Left colon (tissue), 2 donors: ENCODE results near the gene CNOT10. TPM values are rescaled to one million over a fixed set of nuclear protein-coding genes. Genes with fewer than 3 reads are reported as not detected.

Experiments
- ATAC-seq: fragments of 200-7000 bp; cut with Tn5 transposase; one replicate; pipeline ENCODE4 v1.9.1; 2020; ENCODE audit warnings: mild to moderate bottlenecking, moderate library complexity
- DNase-seq, 2 donors: peaks; one replicate each; pipeline ENCODE4 v3.0.0-alpha.2; 2020
- intact Hi-C, 2 donors: fragments of 100-400 bp; cut with DNase I in 1 of 2; cut with micrococcal nuclease in 1 of 2; formaldehyde crosslinking; loops; one replicate each; pipeline versions ENCODE4 v1.11.2 to v1.14.0; 2022; cut with DNase I, micrococcal nuclease
- total RNA-seq, 2 donors: library from RNA; stranded (reverse); fragmentation: NEBNext Ultra II Directional; extraction: Animal tissue kit (Norgen Biotek cat#: 25700); gene quantifications; one replicate each; pipeline ENCODE4 v1.2.1, GENCODE V29; 2021
- donor health status: DM: no; HTN: no; CAD: no.
- donor health status: DM: yes; HTN: yes; CAD: no.

CNOT10 gene
- total RNA-seq, 2 donors from 2014 or later: 28.0 to 33.4 TPM

GRCh38 chr3:32684029-32684799 lies 774 bp upstream of the CNOT10 start:
- no peak for ATAC-seq
- intact Hi-C loops: no loop called here
- no peak for DNase-seq

GRCh38 chr3:32685543-32686185 lies 676 bp downstream of the CNOT10 start:
- DNase-seq (no peak), ATAC-seq (peak; percentile 5)
- intact Hi-C loops: no loop called here

DNA sequence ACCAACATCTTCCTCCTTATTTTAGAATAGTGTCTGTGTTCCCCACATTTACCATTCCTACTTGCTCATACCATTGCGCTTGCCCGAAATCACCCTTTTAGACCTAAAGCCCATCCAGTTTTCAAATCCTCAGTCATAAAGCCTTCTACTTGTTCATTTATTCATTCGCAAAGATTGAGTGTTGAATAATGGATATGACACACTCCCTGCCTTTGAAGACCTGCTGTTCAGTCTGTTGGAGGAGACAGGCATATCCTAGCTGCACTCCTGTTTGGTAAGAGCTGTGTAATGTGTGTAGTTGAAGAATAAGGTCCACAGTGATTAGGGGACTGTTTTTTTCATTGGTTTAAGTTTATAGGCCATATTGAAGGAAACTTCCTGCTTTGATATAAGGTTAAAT lies 1.7 kb downstream of the CNOT10 start:
- DNase-seq: no peak
- intact Hi-C loops: no loop called here
- ATAC-seq: no peak

DNA sequence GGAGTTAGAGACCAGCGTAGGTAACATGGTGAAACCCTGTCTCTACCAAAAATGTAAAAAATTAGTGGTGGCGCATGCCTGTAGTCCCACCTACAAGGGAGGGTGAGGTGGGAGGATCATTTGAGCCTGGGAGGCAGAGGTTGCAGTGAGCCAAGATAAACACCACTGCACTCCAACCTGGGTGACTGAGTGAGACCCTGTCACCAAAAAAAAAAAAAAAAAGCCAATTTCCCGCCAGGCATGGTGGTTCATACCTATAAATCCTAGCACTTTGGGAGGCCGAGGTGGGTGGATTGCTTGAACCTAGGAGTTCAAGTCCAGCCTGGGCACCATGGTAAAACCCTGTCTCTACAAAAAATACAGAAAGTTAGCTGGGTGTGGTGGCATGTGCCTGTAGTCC lies 6.9 kb downstream of the CNOT10 start:
- ATAC-seq: no peak
- DNase-seq: no peak
- intact Hi-C loops: no loop called here

GRCh38 chr3:32696523-32696922 lies 11.5 kb downstream of the CNOT10 start:
- intact Hi-C loops: no loop called here
- ATAC-seq (no peak), DNase-seq (no peak)

GRCh38 chr3:32698506-32698905 lies 13.5 kb downstream of the CNOT10 start:
- DNase-seq (no peak), ATAC-seq (no peak)
- intact Hi-C loops: no loop called here

DNA sequence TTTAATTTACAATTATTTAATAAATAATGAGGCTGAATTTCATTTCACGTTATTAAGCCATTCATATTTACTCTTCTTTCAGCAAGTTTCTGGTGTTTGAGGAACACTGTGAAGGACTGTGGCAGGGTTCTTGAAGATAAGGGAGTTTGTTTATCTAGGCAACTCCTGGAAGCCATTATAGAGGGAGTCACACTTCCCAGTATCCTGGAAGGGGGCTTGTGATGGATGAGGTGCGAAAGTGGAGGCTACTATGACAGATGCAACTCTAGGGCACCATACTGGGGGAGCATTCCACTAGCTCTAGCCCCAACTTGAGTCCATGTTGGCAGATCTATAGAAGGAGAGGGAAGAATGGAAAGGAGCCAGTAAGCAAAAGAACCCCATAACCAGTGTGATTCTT lies 14.4 kb downstream of the CNOT10 start:
- no peak for ATAC-seq
- no peak for DNase-seq
- intact Hi-C loops: no loop called here

DNA sequence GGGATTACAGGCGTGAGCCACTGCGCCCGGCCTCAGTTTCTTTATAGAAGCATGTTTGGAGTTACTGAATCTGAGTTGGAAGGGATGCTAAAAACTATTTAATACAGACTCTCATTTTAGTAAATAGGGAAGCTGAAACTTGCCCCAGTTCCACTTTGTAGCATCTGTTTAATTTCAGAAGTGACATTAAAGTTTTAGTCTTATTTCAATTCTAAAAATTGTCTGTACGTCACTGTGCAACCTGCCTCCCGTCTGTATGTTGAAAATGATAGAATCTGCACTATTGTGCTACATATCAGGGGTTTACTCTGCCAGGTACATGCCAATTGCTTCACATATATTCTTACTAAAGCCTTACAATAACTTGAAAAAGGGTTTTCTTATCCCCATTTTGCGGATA lies 15.3 kb downstream of the CNOT10 start:
- intact Hi-C loops: no loop called here
- ATAC-seq (no peak), DNase-seq (no peak)

GRCh38 chr3:32703491-32703972 lies 18.5 kb downstream of the CNOT10 start:
- intact Hi-C loops: no loop called here
- ATAC-seq (no peak), DNase-seq (no peak)

DNA sequence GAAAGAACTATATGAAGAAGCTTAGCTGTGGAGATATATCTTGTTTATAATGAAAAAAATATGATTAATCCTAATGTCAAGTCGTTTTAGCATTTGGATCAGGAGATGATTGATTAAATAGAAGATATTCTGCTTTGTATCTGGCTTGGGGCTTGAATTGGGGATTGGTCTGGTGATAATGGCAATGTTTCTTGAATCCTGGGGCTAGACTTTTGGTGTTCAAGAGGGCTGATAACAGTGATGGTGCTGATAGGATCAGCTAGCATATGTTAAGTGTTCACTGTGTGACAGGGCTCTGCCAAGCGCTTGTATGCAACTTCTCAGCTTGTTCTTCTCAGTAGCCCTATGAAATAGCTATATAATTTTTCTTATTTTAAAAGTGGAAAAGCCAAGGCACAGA lies 20.2 kb downstream of the CNOT10 start:
- DNase-seq (no peak), ATAC-seq (no peak)
- intact Hi-C loops: no loop called here

- DNase-seq: no peak
- ATAC-seq: no peak
- intact Hi-C loops: no loop called here
Observed at GRCh38 chr3:32706348-32707025, 21.5 kb downstream of the CNOT10 start.

DNA sequence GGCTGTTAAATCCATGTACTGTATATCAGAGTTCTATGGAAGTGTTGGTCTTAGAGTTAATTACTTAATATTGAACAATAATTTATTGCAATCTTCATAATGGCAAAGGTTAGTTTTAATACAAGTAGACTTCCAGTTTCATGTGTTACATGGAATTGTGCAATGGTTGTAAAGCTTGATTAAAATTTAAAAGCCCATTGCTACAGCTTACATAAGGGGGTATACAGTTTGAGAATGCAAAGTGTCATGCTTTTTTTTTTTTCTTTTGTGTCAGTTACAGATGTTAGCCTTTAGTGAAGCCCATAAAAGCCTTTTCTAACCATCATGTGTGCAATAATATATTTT lies 22.0 kb downstream of the CNOT10 start:
- intact Hi-C loops: no loop called here
- DNase-seq (no peak), ATAC-seq (no peak)

DNA sequence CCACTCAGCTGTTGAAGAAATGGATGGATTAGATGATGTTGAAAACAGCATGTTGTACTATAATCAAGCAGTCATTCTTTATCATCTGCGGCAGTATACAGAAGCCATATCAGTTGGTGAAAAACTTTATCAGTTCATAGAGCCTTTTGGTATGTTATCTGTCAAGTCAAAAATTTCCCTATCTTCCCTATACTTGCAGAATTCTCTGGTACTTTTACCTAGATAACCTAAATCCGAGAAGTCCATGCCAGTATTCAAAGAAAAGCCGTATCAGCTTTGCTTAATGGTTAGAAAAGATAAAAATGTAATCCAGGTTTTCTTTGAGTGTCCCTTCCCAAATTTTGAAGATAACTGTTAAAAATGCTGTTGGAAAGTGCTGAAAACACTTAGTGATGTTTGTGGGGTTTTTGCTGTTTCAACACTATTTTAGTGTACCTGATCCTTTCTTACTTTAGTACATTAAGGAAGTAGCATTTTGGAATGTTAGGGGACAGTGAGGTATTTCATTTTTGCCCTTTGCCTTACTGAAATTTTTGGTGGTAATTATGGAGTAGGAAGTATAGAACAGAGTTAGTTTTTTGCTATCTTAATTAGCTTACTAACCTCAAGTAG lies 23.8 kb downstream of the CNOT10 start:
- intact Hi-C loops: no loop called here
- ATAC-seq (no peak), DNase-seq (no peak)

DNA sequence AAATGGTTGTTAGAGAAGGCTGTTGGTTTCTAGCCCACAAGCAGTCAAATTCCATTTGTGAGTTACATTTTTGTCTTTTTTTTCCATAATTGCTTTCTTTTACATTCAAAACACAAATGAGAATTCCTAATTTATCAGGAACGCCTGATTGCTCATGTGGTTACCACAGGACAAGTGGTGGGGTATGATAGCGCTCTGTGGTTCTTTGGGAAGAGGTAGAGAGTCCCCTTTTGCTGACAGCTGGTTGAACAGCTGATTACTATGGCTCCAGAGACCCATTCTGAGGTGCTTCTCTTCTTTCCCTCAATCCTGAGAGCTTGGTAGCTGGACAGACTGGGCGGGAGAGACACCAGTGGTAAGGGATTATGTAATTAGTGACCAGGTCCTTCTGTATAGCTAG lies 24.4 kb downstream of the CNOT10 start:
- intact Hi-C loops: no loop called here
- ATAC-seq: no peak
- DNase-seq: no peak

GRCh38 chr3:32712506-32713055 lies 27.6 kb downstream of the CNOT10 start:
- DNase-seq: no peak
- intact Hi-C loops: no loop called here
- ATAC-seq: no peak

- intact Hi-C loops: no loop called here
- DNase-seq (no peak), ATAC-seq (no peak)
Observed at GRCh38 chr3:32713181-32713580, 28.2 kb downstream of the CNOT10 start.

- DNase-seq (no peak), ATAC-seq (no peak)
- intact Hi-C loops: no loop called here
Observed at GRCh38 chr3:32719335-32719734, 34.3 kb downstream of the CNOT10 start.

DNA sequence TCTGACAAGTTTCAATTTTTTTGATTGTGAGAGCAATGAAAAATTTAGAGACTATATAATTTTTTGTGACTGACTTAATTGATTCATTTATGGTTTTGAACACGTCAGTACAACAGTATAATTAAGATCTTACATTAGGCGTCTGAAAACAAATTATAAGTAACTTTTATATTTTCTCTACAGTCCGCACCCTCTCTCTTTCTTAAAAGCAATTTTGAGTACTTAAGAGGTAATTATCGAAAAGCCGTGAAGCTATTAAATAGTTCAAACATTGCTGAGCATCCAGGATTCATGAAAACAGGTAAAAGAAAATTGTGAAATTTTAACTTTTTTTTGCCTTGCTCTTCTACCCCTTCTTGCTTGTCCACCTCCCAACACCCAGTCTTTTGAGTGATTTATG lies 34.9 kb downstream of the CNOT10 start:
- intact Hi-C loops: no loop called here
- no peak for DNase-seq
- no peak for ATAC-seq

- no peak for DNase-seq
- intact Hi-C loops: no loop called here
- ATAC-seq: no peak
Observed at GRCh38 chr3:32725721-32726120, 40.7 kb downstream of the CNOT10 start.
